ENCODE measurements around the gene AP2A2.
A peak's percentile ranks its signal among the peaks of the same experiment; 100 is the strongest.

AP2A2 gene

DNA sequence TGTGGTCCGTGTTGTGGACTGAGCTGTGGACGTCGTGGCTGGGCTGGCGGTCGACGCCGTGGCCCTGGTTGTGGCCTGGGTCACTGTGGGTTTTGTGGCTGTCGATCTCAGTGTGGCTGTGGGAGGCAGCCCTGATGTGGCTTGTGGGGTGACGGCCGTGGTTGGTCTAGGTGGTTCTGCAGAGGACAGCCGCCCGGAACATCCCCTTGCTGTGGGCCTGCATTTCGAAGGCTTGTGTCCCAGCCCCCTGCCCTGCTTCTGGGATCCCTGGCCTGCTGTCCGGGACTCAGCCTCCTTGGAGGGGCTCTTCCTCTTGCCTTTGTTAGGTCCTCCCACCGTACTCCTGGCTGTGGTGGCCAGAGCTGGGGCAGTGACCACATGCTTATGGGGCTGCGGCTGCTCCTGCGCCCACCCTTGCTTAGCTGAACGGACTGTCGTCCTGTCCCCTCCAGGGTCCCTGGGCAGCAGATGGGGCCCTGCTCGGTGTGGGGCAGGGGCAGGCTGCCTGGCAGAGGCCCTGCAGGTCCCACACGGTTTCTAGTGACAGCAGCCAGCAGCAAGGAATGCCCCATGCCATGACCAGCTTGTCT is 93.7 kb downstream of the AP2A2 start:
- WGBS, 2 donors (ENCODE audit: extremely low coverage in 2 of 2, insufficient read length in 2 of 2, insufficient replicate concordance in 1 of 2): no CpG with 5 or more reads among the region's 21 CpGs
- Histone ChIP-seq H4K8ac (ENCODE audit: low read depth, low read length) (no peak overlapping the region), H3K4me1 (ENCODE audit: control insufficient read depth in 2 of 2, insufficient read depth in 1 of 2, low read depth in 1 of 2, low read length in 2 of 2) (peaks cover 0 to 10% of the 10 kb centered on the region in 2 donors), H3K9ac (ENCODE audit: low read depth, low read length, poor library complexity) (no peak overlapping the region), H3K4me3 (ENCODE audit: low read length in 2 of 2) (no peak overlapping the region), H3K27me3 (ENCODE audit: control insufficient read depth in 3 of 3, insufficient read depth in 3 of 3, low read depth in 1 of 3, low read length in 3 of 3) (no peaks in the 10 kb centered on the region), H2BK15ac (ENCODE audit: low read length) (no peak overlapping the region), H2BK5ac (ENCODE audit: low read length) (no peak overlapping the region), H2BK120ac (ENCODE audit: low read depth, low read length) (no peak overlapping the region), H3K18ac (ENCODE audit: low read length) (peak overlapping the region; percentile 68), H3K36me3 (replicated peaks in 1 of 2; ENCODE audit: control insufficient read depth in 2 of 2, insufficient read depth in 2 of 2, low read length in 2 of 2) (peaks cover 0 to 5% of the 10 kb centered on the region in 2 donors), H3K4ac (ENCODE audit: low read length) (peak overlapping the region; percentile 69), H3K27ac (replicated peaks; ENCODE audit: low read length) (no peak overlapping the region), H4K91ac (ENCODE audit: low read depth, low read length, poor library complexity) (peak overlapping the region; percentile 3), H2AK5ac (ENCODE audit: low read depth, low read length) (peak overlapping the region; percentile 1), H3K9me3 (replicated peaks in 1 of 2; ENCODE audit: control insufficient read depth in 2 of 2, insufficient read depth in 1 of 2, low read depth in 1 of 2, low read length in 2 of 2) (peaks cover 6 to 8% of the 10 kb centered on the region in 2 donors), H2BK12ac (ENCODE audit: low read length) (no peak overlapping the region), H3K14ac (ENCODE audit: low read length) (no peak overlapping the region), H3K79me1 (ENCODE audit: low read depth, low read length) (peaks cover 4% of the 10 kb centered on the region), H3K4me2 (ENCODE audit: insufficient read depth, low read length, poor library complexity, severe bottlenecking) (no peak overlapping the region), H2AFZ (ENCODE audit: low read length) (no peak overlapping the region), H3K23ac (ENCODE audit: low read depth, low read length, poor library complexity) (peak overlapping the region; percentile 83)
- DNase-seq (ENCODE audit: low spot score): no peak

DNA sequence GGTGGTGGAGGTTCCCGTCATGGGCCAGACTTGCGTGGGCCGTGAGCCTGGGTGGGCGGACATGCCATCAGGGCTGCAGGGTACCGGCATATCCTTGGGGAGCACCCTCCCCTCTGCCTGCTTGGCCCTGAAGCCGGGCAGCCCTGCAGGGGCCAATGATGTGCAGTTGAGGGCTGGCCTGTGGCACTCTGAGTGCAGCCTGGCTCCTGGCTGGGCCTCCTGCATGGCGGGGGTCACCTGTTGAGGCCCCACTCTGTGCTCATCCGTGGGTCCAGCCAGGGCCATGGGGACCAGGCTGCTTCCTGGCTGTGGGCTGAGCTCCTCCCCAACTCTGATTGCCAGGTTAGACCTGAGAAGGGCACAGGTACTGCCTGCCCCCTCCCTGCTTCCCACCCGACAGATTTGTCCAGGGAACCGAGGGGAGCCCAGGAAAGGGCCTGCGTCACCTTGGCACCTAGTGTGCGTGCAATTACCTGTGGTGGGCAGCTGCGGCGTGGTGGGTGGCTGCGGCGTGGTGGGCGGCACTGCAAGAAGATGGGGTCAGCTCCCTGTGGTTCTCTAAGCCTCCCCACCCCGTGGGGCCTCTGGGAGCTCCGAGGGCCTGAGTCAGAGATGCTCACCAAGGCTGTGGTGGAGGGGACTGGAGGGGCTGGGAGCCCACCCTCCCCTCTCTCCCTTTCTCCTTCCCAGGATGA is 94.7 kb downstream of the AP2A2 start:
- peak overlapping the region; percentile 7 for H2BK5ac ChIP-seq (ENCODE audit: low read length)
- no peak overlapping the region for H3K4me3 ChIP-seq (ENCODE audit: low read length in 2 of 2)
- H3K18ac ChIP-seq (ENCODE audit: low read length): peak overlapping the region; percentile 41
- H3K4me1 ChIP-seq (ENCODE audit: control insufficient read depth in 2 of 2, insufficient read depth in 1 of 2, low read depth in 1 of 2, low read length in 2 of 2): peaks cover 0 to 10% of the 10 kb centered on the region in 2 donors
- H3K27me3 ChIP-seq (ENCODE audit: control insufficient read depth in 3 of 3, insufficient read depth in 3 of 3, low read depth in 1 of 3, low read length in 3 of 3): no peaks in the 10 kb centered on the region
- H3K14ac ChIP-seq (ENCODE audit: low read length): no peak overlapping the region
- no peak overlapping the region for H2BK15ac ChIP-seq (ENCODE audit: low read length)
- no peak overlapping the region for H4K91ac ChIP-seq (ENCODE audit: low read depth, low read length, poor library complexity)
- peak overlapping the region; percentile 11 for H2BK12ac ChIP-seq (ENCODE audit: low read length)
- peak overlapping the region; percentile 13 for H2AK5ac ChIP-seq (ENCODE audit: low read depth, low read length)
- H3K36me3 ChIP-seq (replicated peaks in 1 of 2; ENCODE audit: control insufficient read depth in 2 of 2, insufficient read depth in 2 of 2, low read length in 2 of 2): peaks cover 0 to 6% of the 10 kb centered on the region in 2 donors
- H2AFZ ChIP-seq (ENCODE audit: low read length): no peak overlapping the region
- no peak overlapping the region for H3K4ac ChIP-seq (ENCODE audit: low read length)
- no peak overlapping the region for H3K27ac ChIP-seq (replicated peaks; ENCODE audit: low read length)
- no peak overlapping the region for H3K4me2 ChIP-seq (ENCODE audit: insufficient read depth, low read length, poor library complexity, severe bottlenecking)
- peaks cover 5 to 8% of the 10 kb centered on the region in 2 donors for H3K9me3 ChIP-seq (replicated peaks in 1 of 2; ENCODE audit: control insufficient read depth in 2 of 2, insufficient read depth in 1 of 2, low read depth in 1 of 2, low read length in 2 of 2)
- no CpG with 5 or more reads among the region's 19 CpGs for WGBS, 2 donors (ENCODE audit: extremely low coverage in 2 of 2, insufficient read length in 2 of 2, insufficient replicate concordance in 1 of 2)
- no peak overlapping the region for H2BK120ac ChIP-seq (ENCODE audit: low read depth, low read length)
- no peak overlapping the region for H4K8ac ChIP-seq (ENCODE audit: low read depth, low read length)
- peak overlapping the region; percentile 65 for H3K23ac ChIP-seq (ENCODE audit: low read depth, low read length, poor library complexity)
- peaks cover 4% of the 10 kb centered on the region for H3K79me1 ChIP-seq (ENCODE audit: low read depth, low read length)
- peak overlapping the region; percentile 68 for H3K9ac ChIP-seq (ENCODE audit: low read depth, low read length, poor library complexity)
- no peak for DNase-seq (ENCODE audit: low spot score)

DNA sequence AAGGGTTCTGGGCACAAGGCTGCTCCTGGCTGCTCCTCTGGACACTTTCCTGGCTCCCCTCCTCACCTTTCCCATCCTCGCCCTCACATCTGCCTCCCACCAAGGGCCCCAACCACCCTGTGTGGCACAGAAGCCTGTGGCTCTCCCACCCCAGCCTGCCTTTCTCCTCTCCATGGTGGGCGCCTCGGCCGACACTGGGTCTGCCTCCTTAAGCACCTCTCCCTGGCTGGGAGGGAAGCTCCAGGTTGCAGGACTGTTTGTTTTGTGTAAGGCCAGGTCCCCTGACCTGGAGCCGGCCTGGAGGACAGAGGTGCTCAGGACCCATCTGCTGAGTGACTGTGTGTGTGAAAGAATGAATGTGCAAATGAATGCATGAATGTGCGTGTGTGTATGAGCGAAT is 96.7 kb downstream of the AP2A2 start:
- Histone ChIP-seq H2AK5ac (ENCODE audit: low read depth, low read length) (peak overlapping the region; percentile 87), H2AFZ (ENCODE audit: low read length) (no peak overlapping the region), H3K9me3 (replicated peaks in 1 of 2; ENCODE audit: control insufficient read depth in 2 of 2, insufficient read depth in 1 of 2, low read depth in 1 of 2, low read length in 2 of 2) (peaks cover 0 to 2% of the 10 kb centered on the region in 2 donors), H3K14ac (ENCODE audit: low read length) (peak overlapping the region; percentile 64), H3K18ac (ENCODE audit: low read length) (no peak overlapping the region), H3K4me2 (ENCODE audit: insufficient read depth, low read length, poor library complexity, severe bottlenecking) (no peak overlapping the region), H3K36me3 (replicated peaks in 1 of 2; ENCODE audit: control insufficient read depth in 2 of 2, insufficient read depth in 2 of 2, low read length in 2 of 2) (peaks cover 0 to 4% of the 10 kb centered on the region in 2 donors), H2BK12ac (ENCODE audit: low read length) (no peak overlapping the region), H3K27me3 (ENCODE audit: control insufficient read depth in 3 of 3, insufficient read depth in 3 of 3, low read depth in 1 of 3, low read length in 3 of 3) (no peaks in the 10 kb centered on the region), H3K79me1 (ENCODE audit: low read depth, low read length) (peaks cover 4% of the 10 kb centered on the region), H3K4me1 (ENCODE audit: control insufficient read depth in 2 of 2, insufficient read depth in 1 of 2, low read depth in 1 of 2, low read length in 2 of 2) (peaks cover 0 to 10% of the 10 kb centered on the region in 2 donors), H3K23ac (ENCODE audit: low read depth, low read length, poor library complexity) (no peak overlapping the region), H3K27ac (replicated peaks; ENCODE audit: low read length) (no peak overlapping the region), H2BK120ac (ENCODE audit: low read depth, low read length) (peak overlapping the region; percentile 61), H3K4ac (ENCODE audit: low read length) (no peak overlapping the region), H3K9ac (ENCODE audit: low read depth, low read length, poor library complexity) (no peak overlapping the region), H2BK5ac (ENCODE audit: low read length) (no peak overlapping the region), H4K91ac (ENCODE audit: low read depth, low read length, poor library complexity) (no peak overlapping the region), H3K4me3 (ENCODE audit: low read length in 2 of 2) (no peak overlapping the region), H2BK15ac (ENCODE audit: low read length) (no peak overlapping the region), H4K8ac (ENCODE audit: low read depth, low read length) (peak overlapping the region; percentile 52)
- no peak for DNase-seq (ENCODE audit: low spot score)
- no CpG with 5 or more reads among the region's 7 CpGs for WGBS, 2 donors (ENCODE audit: extremely low coverage in 2 of 2, insufficient read length in 2 of 2, insufficient replicate concordance in 1 of 2)
